GM12873 (cell line): ENCODE results near the gene SSB.

Experiments
- CTCF ChIP-seq: IDR thresholded peaks from 2 replicates; pipeline ENCODE4 v1.5.1; 2012; ENCODE audit warnings: low read depth, mild to moderate bottlenecking, moderate library complexity, low read length, control low read depth; ENCODE audit not compliant: insufficient read depth; ENCODE audit errors: missing control alignments

Gene SSB

DNA sequence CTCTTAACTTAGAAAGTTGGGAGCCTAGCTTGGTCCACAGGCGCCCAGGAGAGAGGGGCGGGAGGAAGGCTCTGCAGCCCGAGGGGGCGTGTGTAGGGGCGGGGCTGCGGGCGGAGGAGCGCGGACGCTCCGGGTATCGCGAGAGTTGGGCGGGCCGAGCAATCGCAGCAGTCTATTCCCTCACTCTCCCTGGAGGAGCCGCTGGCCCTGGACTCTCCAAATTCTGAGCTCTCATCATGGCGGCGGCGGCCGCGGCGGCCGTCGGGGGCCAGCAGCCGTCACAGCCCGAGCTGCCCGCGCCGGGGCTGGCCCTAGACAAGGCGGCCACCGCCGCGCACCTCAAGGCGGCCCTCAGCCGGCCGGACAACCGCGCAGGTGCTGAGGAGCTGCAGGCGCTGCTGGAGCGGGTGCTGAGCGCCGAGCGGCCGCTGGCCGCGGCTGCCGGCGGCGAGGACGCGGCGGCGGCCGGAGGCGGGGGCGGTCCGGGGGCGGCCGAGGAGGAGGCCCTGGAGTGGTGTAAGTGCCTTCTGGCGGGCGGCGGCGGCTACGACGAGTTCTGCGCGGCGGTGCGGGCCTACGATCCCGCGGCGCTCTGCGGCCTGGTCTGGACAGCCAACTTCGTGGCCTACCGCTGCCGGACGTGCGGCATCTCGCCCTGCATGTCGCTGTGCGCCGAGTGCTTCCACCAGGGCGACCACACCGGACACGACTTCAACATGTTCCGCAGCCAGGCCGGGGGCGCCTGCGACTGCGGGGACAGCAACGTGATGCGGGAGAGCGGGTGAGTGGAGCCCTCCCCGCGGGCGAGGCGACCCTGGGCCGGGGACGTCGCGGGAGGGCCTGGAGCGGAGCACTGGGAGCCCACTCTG, 28.8 kb downstream of the SSB start, which contains the start of gene UBR3:
Gene UBR3, plus strand, starts transcription at position 183 of the 869 bp plus-strand sequence. Its CDS starts 54 bp downstream, at position 237.
- no peak for TF ChIP-seq CTCF

- TF ChIP-seq CTCF: no peak
Measured at GRCh38 chr2:169828141-169828811, 29.6 kb downstream of the SSB start.

- no peak for TF ChIP-seq CTCF
Measured at GRCh38 chr2:169834401-169834800, 35.7 kb downstream of the SSB start.

- TF ChIP-seq CTCF: no peak
Measured at GRCh38 chr2:169838743-169839489, 40.2 kb downstream of the SSB start.

GRCh38 chr2:169839954-169840746, 41.5 kb downstream of the SSB start:
- TF ChIP-seq CTCF: no peak

GRCh38 chr2:169840747-169841142, 42.1 kb downstream of the SSB start:
- no peak for TF ChIP-seq CTCF
